A673 (cell line): ENCODE measurements around the gene SIAH2. TPM values are rescaled to one million over a fixed set of nuclear protein-coding genes. Genes with fewer than 3 reads are reported as not detected.

Experiments
- BruUV-seq: library from RNA; stranded (reverse); fragments of 400-500 nt; replicated peaks from 2 replicates; lab custom pipeline; 2021; lab: Mats Ljungman, UMichigan
- CTCF ChIA-PET: fragments of 300-600 bp; sonication (Branson Sonifier 250); formaldehyde crosslinking; loops from one replicate; lab custom pipeline; 2022; ENCODE audit warnings: antibody characterized with exemption; lab: Charles Lee
- POLR2A ChIA-PET: fragments of 300-600 bp; sonication (Branson Sonifier 250); formaldehyde crosslinking; loops from one replicate; lab custom pipeline; 2022; ENCODE audit warnings: antibody characterized with exemption; ENCODE audit not compliant: low non-redundant PET; lab: Charles Lee
- DNase-seq: peaks from one replicate; pipeline ENCODE4 v3.0.0-alpha.2; 2015; ENCODE audit warnings: low spot score
- H3K27ac ChIP-seq: fragments of 200-600 bp; sonication (generic); 2 replicates; pipeline ENCODE4 v1.5.1; 2016; ENCODE audit warnings: mixed run types, low read depth, mild to moderate bottlenecking, mixed read lengths, antibody characterized with exemption, low read length; ENCODE audit not compliant: poor library complexity, severe bottlenecking
- H3K27me3 ChIP-seq: fragments of 200-600 bp; sonication (generic); replicated peaks from 2 replicates; pipeline ENCODE4 v1.6.1; 2017; ENCODE audit warnings: mixed run types, low read depth, mild to moderate bottlenecking, mixed read lengths, antibody characterized with exemption, low read length; ENCODE audit not compliant: insufficient read depth, poor library complexity
- H3K36me3 ChIP-seq: fragments of 200-600 bp; sonication (generic); 2 replicates; pipeline ENCODE4 v1.6.1; 2016; ENCODE audit warnings: mixed run types, mild to moderate bottlenecking, mixed read lengths, antibody characterized with exemption, low read length; ENCODE audit not compliant: insufficient read depth, poor library complexity, severe bottlenecking
- H3K4me1 ChIP-seq: fragments of 200-600 bp; sonication (generic); 2 replicates; pipeline ENCODE4 v1.6.1; 2017; ENCODE audit warnings: mixed run types, mild to moderate bottlenecking, mixed read lengths, antibody characterized with exemption, low read length; ENCODE audit not compliant: insufficient read depth, poor library complexity, severe bottlenecking
- H3K4me3 ChIP-seq: fragments of 200-600 bp; sonication (generic); 2 replicates; pipeline ENCODE4 v1.5.1; 2016; ENCODE audit warnings: low read depth, mixed run types, mild to moderate bottlenecking, mixed read lengths, low read length; ENCODE audit not compliant: poor library complexity, severe bottlenecking
- H3K9me3 ChIP-seq: fragments of 200-600 bp; sonication (generic); 2 replicates; pipeline ENCODE4 v1.6.1; 2016; ENCODE audit warnings: mixed run types, low read depth, mild to moderate bottlenecking, mixed read lengths, antibody characterized with exemption, low read length; ENCODE audit not compliant: poor library complexity, severe bottlenecking
- CTCF ChIP-seq: fragments of 300-800, 200-600 bp; sonication (generic); conservative IDR thresholded peaks from 2 replicates; pipeline ENCODE4 v1.5.1; 2017; ENCODE audit warnings: low read depth, mild to moderate bottlenecking, antibody characterized with exemption, low read length, moderate library complexity, mixed read lengths
- EZH2 ChIP-seq: fragments of 200-600 bp; sonication (generic); IDR thresholded peaks from 2 replicates; pipeline ENCODE4 v1.6.1; 2017; ENCODE audit warnings: borderline replicate concordance, low read depth, mild to moderate bottlenecking, mixed read lengths, antibody characterized with exemption, low read length; ENCODE audit not compliant: poor library complexity, severe bottlenecking
- intact Hi-C: fragments of 100-400 bp; cut with micrococcal nuclease; formaldehyde crosslinking; loops from one replicate; pipeline ENCODE4 v1.10.0; 2022; ENCODE audit not compliant: unreplicated experiment
- total RNA-seq: library from RNA; stranded (reverse); gene quantifications from 2 replicates; pipeline ENCODE4 v1.2.3, GENCODE V29; 2021

Gene SIAH2
- total RNA-seq, 1 experiment from 2014 or later = 26.8 TPM

GRCh38 chr3:150778793-150779401 lies 15.9 kb upstream of the SIAH2 start:
- TF ChIP-seq CTCF (no peak), EZH2 (no peak)
- Histone ChIP-seq H3K4me3 (no peak overlapping the region), H3K27me3 (no peaks in the 10 kb centered on the region), H3K9me3 (no peaks in the 10 kb centered on the region), H3K27ac (no peak overlapping the region), H3K36me3 (no peaks in the 10 kb centered on the region), H3K4me1 (no peaks in the 10 kb centered on the region)
- ChIA-PET CTCF (interaction anchor here (0.6 to 2.5 kb wide), 2 partner anchors 9 to 58 kb away, joined by 3 to 7 read pairs; no protein-coding TSS in a partner anchor), POLR2A (no interaction called here)
- BruUV-seq = no TSS peak
- intact Hi-C loops = no loop called here
- no peak for DNase-seq

GRCh38 chr3:150775001-150775599 lies 12.1 kb upstream of the SIAH2 start:
- CTCF ChIA-PET = no interaction called here
- Histone ChIP-seq H3K4me1 (no peaks in the 10 kb centered on the region), H3K36me3 (no peaks in the 10 kb centered on the region), H3K27ac (no peak overlapping the region), H3K4me3 (no peak overlapping the region), H3K9me3 (no peaks in the 10 kb centered on the region), H3K27me3 (no peaks in the 10 kb centered on the region)
- POLR2A ChIA-PET = no interaction called here
- TF ChIP-seq EZH2 (no peak), CTCF (no peak)
- intact Hi-C loops = no loop called here
- BruUV-seq = no TSS peak
- no peak for DNase-seq

- ChIA-PET POLR2A (no interaction called here), CTCF (no interaction called here)
- Histone ChIP-seq H3K4me1 (no peaks in the 10 kb centered on the region), H3K27ac (no peak overlapping the region), H3K36me3 (no peaks in the 10 kb centered on the region), H3K27me3 (no peaks in the 10 kb centered on the region), H3K9me3 (no peaks in the 10 kb centered on the region), H3K4me3 (no peak overlapping the region)
- intact Hi-C loops = no loop called here
- BruUV-seq = no TSS peak
- DNase-seq = no peak
- TF ChIP-seq EZH2 (no peak), CTCF (no peak)
Measured at GRCh38 chr3:150773616-150774192, 10.7 kb upstream of the SIAH2 start.
